HG03354 (cell line): ENCODE measurements around the gene CDC37.
A peak's percentile ranks its signal among the peaks of the same experiment; 100 is the strongest.
"Not testable (repeated sequence)": the region's sequence is repeated elsewhere in the genome, so short reads cannot be mapped to it uniquely, and the experiment has no call there.

ENCODE experiments used
- ATAC-seq: cut with Tn5 transposase; IDR thresholded peaks from one replicate; pipeline ENCODE4 v1.9.1; 2021; ENCODE audit warnings: mild to moderate bottlenecking; ENCODE audit not compliant: unreplicated experiment, poor library complexity, severe bottlenecking

Gene CDC37

GRCh38 chr19:10420444-10421239 is 17.3 kb upstream of the CDC37 start, which contains the start of gene PDE4A:
TSS of gene PDE4A (plus strand) at chr19:10420538. CDS start at chr19:10420765, 227 bp downstream.
- no peak for ATAC-seq

- no peak for ATAC-seq
Measured at GRCh38 chr19:10419646-10420443, 16.5 kb upstream of the CDC37 start.

- ATAC-seq, result no peak
Measured at GRCh38 chr19:10419200-10419645, 15.9 kb upstream of the CDC37 start.

- ATAC-seq, result no peak
Measured at GRCh38 chr19:10418485-10419199, 15.3 kb upstream of the CDC37 start.

- ATAC-seq, result no peak
Measured at GRCh38 chr19:10418235-10418484, 14.8 kb upstream of the CDC37 start.

GRCh38 chr19:10417541-10418234 is 14.3 kb upstream of the CDC37 start:
- no peak for ATAC-seq

- ATAC-seq, result peak; percentile 57
Measured at GRCh38 chr19:10416380-10417257, 13.3 kb upstream of the CDC37 start.

GRCh38 chr19:10416083-10416379 is 12.7 kb upstream of the CDC37 start:
- no peak for ATAC-seq

GRCh38 chr19:10412257-10412977 is 9.1 kb upstream of the CDC37 start:
- ATAC-seq, result peak; percentile 69

GRCh38 chr19:10411224-10411623 is 7.9 kb upstream of the CDC37 start:
- ATAC-seq, result not testable (repeated sequence)

- no peak for ATAC-seq
Measured at GRCh38 chr19:10408511-10409283, 5.4 kb upstream of the CDC37 start.

- ATAC-seq, result no peak
Measured at GRCh38 chr19:10407096-10407495, 3.8 kb upstream of the CDC37 start.

- ATAC-seq, result no peak
Measured at GRCh38 chr19:10406191-10406590, 2.8 kb upstream of the CDC37 start.

- ATAC-seq, result no peak
Measured at GRCh38 chr19:10404888-10405820, 1.8 kb upstream of the CDC37 start.

GRCh38 chr19:10402441-10403038 is 802 bp downstream of the CDC37 start:
- no peak for ATAC-seq

- ATAC-seq, result no peak
Measured at GRCh38 chr19:10399878-10400277, 3.5 kb downstream of the CDC37 start.
